GM04504 (cell line): ENCODE data around the gene GOLGA8M.
"Not testable (repeated sequence)": the region's sequence is repeated elsewhere in the genome, so short reads cannot be mapped to it uniquely, and the experiment has no call there.

Experiments
- DNase-seq: peaks from one replicate; pipeline ENCODE4 v3.0.0-alpha.2; 2012; ENCODE audit warnings: low read depth

Gene GOLGA8M

DNA sequence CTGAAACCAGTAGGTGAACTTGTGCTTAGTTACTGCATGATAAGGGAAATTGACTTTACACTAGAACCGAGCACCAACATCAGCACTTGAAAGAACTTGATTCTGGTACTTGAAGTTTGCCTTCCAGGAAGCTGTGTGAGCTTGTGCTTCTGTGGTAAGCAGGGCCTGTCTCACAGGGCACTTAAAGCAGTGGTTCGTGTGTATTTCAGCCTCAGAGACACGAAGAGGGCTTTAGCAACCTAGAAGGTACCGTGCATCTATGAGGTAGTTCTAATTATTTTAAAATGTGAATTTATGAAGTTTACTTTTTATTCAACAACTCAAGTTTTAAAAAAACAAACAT is 56.2 kb downstream of the GOLGA8M start:
- DNase-seq = not testable (repeated sequence)

DNA sequence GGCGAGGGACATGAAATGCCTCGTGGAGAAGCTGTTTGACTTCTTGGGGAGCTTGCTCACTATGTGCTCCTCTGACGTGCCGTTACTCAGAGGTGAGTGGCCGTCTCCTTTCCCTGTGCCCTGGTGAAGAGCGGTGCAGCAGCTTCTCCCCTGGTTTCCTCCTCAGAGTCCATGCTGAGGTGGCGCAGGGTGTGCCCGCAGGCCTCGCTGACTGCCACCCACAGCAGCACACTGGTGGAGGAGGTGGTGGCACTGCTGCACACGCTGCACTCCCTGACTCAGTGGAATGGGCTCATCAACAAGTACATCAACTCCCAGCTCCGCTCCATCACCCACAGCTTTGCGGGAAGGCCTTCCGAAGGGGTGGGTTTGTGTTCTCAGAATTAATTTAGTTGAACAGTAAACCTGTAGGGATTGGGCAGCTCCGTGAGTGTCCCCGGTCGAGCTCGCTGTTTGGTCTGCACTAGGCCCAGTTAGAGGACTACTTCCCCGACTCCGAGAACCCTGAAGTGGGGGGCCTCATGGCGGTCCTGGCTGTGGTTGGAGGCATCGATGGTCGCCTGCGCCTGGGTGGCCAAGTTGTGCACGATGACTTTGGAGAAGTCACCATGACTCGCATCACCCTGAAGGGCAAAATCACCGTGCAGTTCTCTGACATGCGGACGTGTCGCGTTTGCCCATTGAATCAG is 56.7 kb downstream of the GOLGA8M start:
- not testable (repeated sequence) for DNase-seq

DNA sequence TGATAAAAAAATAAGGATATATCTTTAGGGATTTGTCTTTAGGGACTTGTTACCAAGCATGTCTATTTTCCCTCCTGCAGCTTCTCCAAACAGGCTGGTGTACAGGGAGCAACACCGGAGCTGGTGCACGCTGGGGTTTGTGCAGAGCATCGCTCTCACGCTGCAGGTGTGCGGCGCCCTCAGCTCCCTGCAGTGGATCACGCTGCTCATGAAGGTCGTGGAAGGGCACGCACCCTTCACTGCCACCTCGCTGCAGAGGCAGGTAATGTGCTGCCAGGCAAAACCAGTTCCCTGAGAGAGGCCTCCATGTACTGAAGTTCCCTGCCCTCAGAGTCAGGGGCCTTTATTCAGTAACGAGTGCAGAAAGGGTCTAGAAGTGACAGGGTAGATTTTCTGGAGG is 58.0 kb downstream of the GOLGA8M start:
- DNase-seq = not testable (repeated sequence)

DNA sequence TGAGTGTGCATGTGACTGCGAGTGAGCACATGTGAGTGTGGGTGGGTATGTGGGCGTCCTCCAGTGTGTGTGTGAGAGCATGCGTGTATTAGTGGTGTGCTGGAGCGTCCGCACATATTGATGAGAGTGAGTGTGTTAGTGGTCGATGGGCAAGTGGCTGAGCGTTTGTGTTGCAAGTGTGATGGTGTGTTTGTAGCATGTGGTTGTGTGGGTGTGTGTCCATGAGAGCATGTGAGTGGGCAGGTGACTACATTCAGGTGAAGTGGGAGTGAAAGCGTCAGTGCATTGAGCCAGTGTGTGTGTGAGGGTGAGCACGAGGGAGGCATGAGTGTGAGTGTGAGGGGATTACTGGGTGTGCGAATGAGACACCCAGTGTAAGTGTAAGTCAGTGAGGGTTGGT is 59.7 kb downstream of the GOLGA8M start:
- DNase-seq = not testable (repeated sequence)
